Ishikawa (cell line): ENCODE measurements around the gene ARL13A.

Experiments used
- CEBPB ChIP-seq: IDR thresholded peaks from 2 replicates; pipeline ENCODE4 v1.6.1; 2012
- NFIC ChIP-seq: IDR thresholded peaks from 2 replicates; pipeline ENCODE4 v1.6.1; 2012
- TAF1 ChIP-seq: IDR thresholded peaks from 2 replicates; pipeline ENCODE4 v1.6.1; 2012; ENCODE audit warnings: low read depth, mild to moderate bottlenecking
- TCF12 ChIP-seq: IDR thresholded peaks from 2 replicates; pipeline ENCODE4 v1.6.1; 2012; ENCODE audit warnings: low read depth

DNA sequence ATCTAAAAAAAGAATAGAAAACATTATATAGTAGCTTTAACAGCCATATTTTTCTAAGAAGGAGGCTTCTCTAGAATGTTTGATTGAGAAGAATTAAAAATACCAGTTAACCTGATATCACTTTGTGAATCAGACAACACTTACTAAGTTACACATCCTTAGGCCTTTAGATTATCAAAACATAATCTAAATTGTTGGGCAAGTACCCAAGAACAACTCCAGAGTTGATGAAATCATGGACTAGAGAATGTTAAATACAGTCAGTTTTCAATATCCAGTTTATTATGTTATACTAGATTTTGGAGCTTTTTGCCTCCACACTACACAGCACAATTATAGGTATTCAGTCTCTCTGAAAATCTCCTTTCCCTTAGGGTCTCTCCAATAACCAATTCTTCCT lies 39.6 kb downstream of the ARL13A start:
- TF ChIP-seq TCF12 (no peak), CEBPB (no peak), NFIC (no peak), TAF1 (no peak)
